ENCODE measurements around the gene KSR1. TPM values are rescaled to one million over a fixed set of nuclear protein-coding genes. Genes with fewer than 3 reads are reported as not detected.

The KSR1 gene
- polyA plus RNA-seq, 1 of the 3 experiments (the other 2 are of a cell fraction), result 7.5 TPM

DNA sequence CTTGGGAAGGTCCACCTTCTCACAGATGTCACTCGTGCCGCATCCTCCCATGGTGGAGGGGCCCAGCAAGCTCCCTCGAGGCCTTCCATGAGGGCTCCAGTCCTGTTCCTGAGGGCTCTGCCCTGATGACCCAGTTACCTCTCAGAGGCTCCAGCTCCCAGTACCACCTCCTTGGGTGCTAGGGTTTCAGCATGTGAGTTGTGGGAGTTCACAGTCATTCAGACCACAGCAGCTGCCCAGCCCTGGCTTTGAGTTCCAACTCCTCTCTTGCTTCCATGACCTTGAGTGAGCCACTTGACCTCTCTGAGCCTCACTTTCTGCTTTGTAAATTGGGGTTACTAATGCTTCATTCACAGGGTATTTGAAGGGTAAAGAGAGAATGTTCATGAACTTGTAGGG lies 137.6 kb downstream of the KSR1 start:
- H3K4me1 ChIP-seq (ENCODE audit: control insufficient read depth in 1 of 2, insufficient read depth in 2 of 2, low read depth in 1 of 2, low read length in 1 of 2), result peaks cover 0 to 24% of the 10 kb centered on the region in 2 experiments; a peak in 2 of 4 replicates
- no peak overlapping the region for H2AFZ ChIP-seq (ENCODE audit: low read depth)
- TF ChIP-seq FOXJ3 (CRISPR knock-in tag; IDR thresholded peaks at IDR 0.05), result no peak
- no peak for TF ChIP-seq TAF1 (IDR thresholded peaks at IDR 0.05; ENCODE audit: borderline replicate concordance, low read depth, low read length)
- TF ChIP-seq, protein P1, sequence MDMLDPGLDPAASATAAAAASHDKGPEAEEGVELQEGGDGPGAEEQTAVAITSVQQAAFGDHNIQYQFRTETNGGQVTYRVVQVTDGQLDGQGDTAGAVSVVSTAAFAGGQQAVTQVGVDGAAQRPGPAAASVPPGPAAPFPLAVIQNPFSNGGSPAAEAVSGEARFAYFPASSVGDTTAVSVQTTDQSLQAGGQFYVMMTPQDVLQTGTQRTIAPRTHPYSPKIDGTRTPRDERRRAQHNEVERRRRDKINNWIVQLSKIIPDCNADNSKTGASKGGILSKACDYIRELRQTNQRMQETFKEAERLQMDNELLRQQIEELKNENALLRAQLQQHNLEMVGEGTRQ (IDR thresholded peaks at IDR 0.05; ENCODE audit: borderline replicate concordance, low read depth, low read length), result no peak
- no peak for TF ChIP-seq FOXM1 (IDR thresholded peaks at IDR 0.05; ENCODE audit: low read depth)
- H3K27me3 ChIP-seq (ENCODE audit: insufficient read depth), result no peaks in the 10 kb centered on the region
- no peak overlapping the region for H3K4me2 ChIP-seq
- no peaks in the 10 kb centered on the region for H3K79me2 ChIP-seq (ENCODE audit: insufficient read depth)
- H3K9me3 ChIP-seq, result no peaks in the 10 kb centered on the region
- CTCF ChIA-PET, result interaction anchor here (1.3 to 15.0 kb wide), 4 partner anchors 9 to 240 kb away, joined by 4 to 222 read pairs (median 10); partner anchors contain the start of gene KSR1
- H4K20me1 ChIP-seq (ENCODE audit: insufficient read depth), result no peaks in the 10 kb centered on the region
- H3K9me2 ChIP-seq, result no peaks in the 10 kb centered on the region
- POLR2A ChIA-PET, result interaction anchor here (1.0 to 1.2 kb wide), 2 partner anchors 16 to 138 kb away, joined by 3 to 4 read pairs; no protein-coding TSS in a partner anchor
- H3K4me3 ChIP-seq (ENCODE audit: low read depth in 2 of 2, low read length in 1 of 2), result no peak overlapping the region
- 75% methylated on average over 3 of the region's 3 CpGs for WGBS (ENCODE audit: low lambda C conversion rate)
- H3K9ac ChIP-seq, result no peak overlapping the region
- peaks cover 0 to 17% of the 10 kb centered on the region in 2 experiments for H3K36me3 ChIP-seq (replicated peaks in 1 of 2; ENCODE audit: control insufficient read depth in 1 of 2, insufficient read depth in 2 of 2, low read length in 1 of 2)
- DNase-seq, result no peak
- no peak overlapping the region for H3K27ac ChIP-seq (ENCODE audit: low read depth in 2 of 2, low read length in 1 of 2)
- no peaks in the 10 kb centered on the region for H3F3A ChIP-seq (replicated peaks; ENCODE audit: insufficient read depth)

DNA sequence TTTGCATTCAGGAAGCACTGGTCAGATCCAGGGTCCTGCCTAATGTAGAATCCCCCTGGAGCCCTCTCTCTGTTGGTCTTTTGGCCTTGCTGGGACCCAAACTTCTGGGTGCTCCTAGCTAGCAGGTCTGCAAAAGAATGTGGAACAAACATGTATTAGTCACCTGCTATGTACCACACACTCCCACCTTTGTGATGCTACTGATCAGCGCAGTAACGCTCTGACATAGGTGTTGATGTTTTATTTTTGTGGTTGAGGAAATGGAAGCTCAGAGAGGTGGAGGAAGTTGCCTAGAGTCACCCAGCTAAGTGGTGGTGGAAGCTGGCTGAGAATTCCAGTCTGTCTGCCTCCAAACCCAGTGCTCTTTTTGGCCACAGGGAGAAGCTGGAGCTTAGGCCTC lies 139.0 kb downstream of the KSR1 start:
- Histone ChIP-seq H3K27me3 (ENCODE audit: insufficient read depth) (no peaks in the 10 kb centered on the region), H3K9ac (no peak overlapping the region), H3K4me2 (no peak overlapping the region), H3K79me2 (ENCODE audit: insufficient read depth) (no peaks in the 10 kb centered on the region), H3K9me3 (no peaks in the 10 kb centered on the region), H3K36me3 (replicated peaks in 1 of 2; ENCODE audit: control insufficient read depth in 1 of 2, insufficient read depth in 2 of 2, low read length in 1 of 2) (peaks cover 0 to 16% of the 10 kb centered on the region in 2 experiments), H3K4me1 (ENCODE audit: control insufficient read depth in 1 of 2, insufficient read depth in 2 of 2, low read depth in 1 of 2, low read length in 1 of 2) (peaks cover 0 to 24% of the 10 kb centered on the region in 2 experiments; a peak in 2 of 4 replicates), H3K9me2 (no peaks in the 10 kb centered on the region), H2AFZ (ENCODE audit: low read depth) (no peak overlapping the region), H3K27ac (ENCODE audit: low read depth in 2 of 2, low read length in 1 of 2) (no peak overlapping the region), H3K4me3 (ENCODE audit: low read depth in 2 of 2, low read length in 1 of 2) (no peak overlapping the region), H4K20me1 (ENCODE audit: insufficient read depth) (no peaks in the 10 kb centered on the region), H3F3A (replicated peaks; ENCODE audit: insufficient read depth) (peaks cover 4% of the 10 kb centered on the region)
- CTCF ChIA-PET, result interaction anchor here (0.8 to 15.0 kb wide), 9 partner anchors 9 to 359 kb away, joined by 3 to 222 read pairs (median 9); partner anchors contain the start of gene KSR1
- WGBS (ENCODE audit: low lambda C conversion rate), result 94% methylated on average over 2 of the region's 2 CpGs
- no peak for DNase-seq
- TF ChIP-seq CTCF (IDR thresholded peaks at IDR 0.05) (no peak), USF1 (IDR thresholded peaks at IDR 0.05; ENCODE audit: borderline replicate concordance, low read depth) (no peak), YY1 (IDR thresholded peaks at IDR 0.05; ENCODE audit: low read depth) (no peak), GATA2 (CRISPR knock-in tag; IDR thresholded peaks at IDR 0.05) (no peak), CHD2 (IDR thresholded peaks at IDR 0.05; ENCODE audit: low read length, partially characterized antibody) (no peak), RFX5 (IDR thresholded peaks at IDR 0.05; ENCODE audit: low read length) (no peak), ZBTB33 (IDR thresholded peaks at IDR 0.05; ENCODE audit: borderline replicate concordance, low read depth) (no peak), RAD21 (IDR thresholded peaks at IDR 0.05; ENCODE audit: low read length) (no peak), EP300 (IDR thresholded peaks at IDR 0.05; ENCODE audit: borderline replicate concordance in 1 of 2, low read depth in 1 of 2, low read length in 1 of 2) (no peak), JUND (IDR thresholded peaks at IDR 0.05) (no peak), FOSL2 (IDR thresholded peaks at IDR 0.05; ENCODE audit: borderline replicate concordance, low read depth) (no peak), TAF1 (IDR thresholded peaks at IDR 0.05; ENCODE audit: borderline replicate concordance, low read depth, low read length) (no peak), SMC3 (IDR thresholded peaks at IDR 0.05; ENCODE audit: low read depth, low read length) (no peak), NRF1 (IDR thresholded peaks at IDR 0.05; ENCODE audit: low read depth, low read length) (no peak), RXRA (IDR thresholded peaks at IDR 0.05; ENCODE audit: borderline replicate concordance, low read depth) (no peak), NFIC (IDR thresholded peaks at IDR 0.05; ENCODE audit: borderline replicate concordance) (no peak)
- TF ChIP-seq, protein P1 (IDR thresholded peaks at IDR 0.05; ENCODE audit: borderline replicate concordance, low read depth, low read length), result no peak
- TF ChIP-seq, protein P2, sequence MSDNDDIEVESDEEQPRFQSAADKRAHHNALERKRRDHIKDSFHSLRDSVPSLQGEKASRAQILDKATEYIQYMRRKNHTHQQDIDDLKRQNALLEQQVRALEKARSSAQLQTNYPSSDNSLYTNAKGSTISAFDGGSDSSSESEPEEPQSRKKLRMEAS (IDR thresholded peaks at IDR 0.05; ENCODE audit: low read depth), result no peak
- POLR2A ChIA-PET, result interaction anchor here (1.0 kb wide), 1 partner anchor 140 kb away, joined by 3 read pairs; no protein-coding TSS in a partner anchor
